Suprapubic skin (tissue), 4 donors: Measurements from ENCODE around the gene ZFHX3. TPM values are rescaled to one million over a fixed set of nuclear protein-coding genes. Genes with fewer than 3 reads are reported as not detected.

Experiments used
- DNase-seq, 2 donors: peaks; one replicate each; pipeline ENCODE4 v3.0.0-alpha.2; 2019; ENCODE audit warnings: low spot score in 2 of 2
- H3K27ac ChIP-seq: fragments of 200-600 bp; sonication (generic); one replicate; pipeline ENCODE4 v1.5.1; 2019
- H3K27me3 ChIP-seq: fragments of 200-600 bp; sonication (generic); one replicate; pipeline ENCODE4 v1.5.1; 2019
- H3K36me3 ChIP-seq: fragments of 200-600 bp; sonication (generic); one replicate; pipeline ENCODE4 v1.5.1; 2019
- H3K4me1 ChIP-seq: fragments of 200-600 bp; sonication (generic); one replicate; pipeline ENCODE4 v1.5.1; 2019
- H3K4me3 ChIP-seq: fragments of 200-600 bp; sonication (generic); one replicate; pipeline ENCODE4 v1.5.1; 2019; ENCODE audit warnings: mild to moderate bottlenecking
- H3K9me3 ChIP-seq: fragments of 200-600 bp; sonication (generic); one replicate; pipeline ENCODE4 v1.5.1; 2019
- EP300 ChIP-seq: sonication (generic); formaldehyde crosslinking; IDR thresholded peaks from one replicate; pipeline ENCODE4 v1.6.1; 2017; ENCODE audit warnings: antibody characterized with exemption
- POLR2A ChIP-seq, 2 donors: fragments of 450-650 bp; IDR thresholded peaks; one replicate each; pipeline ENCODE4 v1.6.1; 2017; ENCODE audit warnings: antibody characterized with exemption in 2 of 2, mild to moderate bottlenecking in 2 of 2, moderate library complexity in 2 of 2
- POLR2AphosphoS5 ChIP-seq, 3 donors: sonication (generic); formaldehyde crosslinking; IDR thresholded peaks; one replicate each; pipeline ENCODE4 v1.6.1; 2017; ENCODE audit warnings: antibody characterized with exemption in 3 of 3
- WGBS: methylation state at CpG from one replicate; pipeline ENCODE4 v1.1.5; 2018; 5-methylcytosine and 5-hydroxymethylcytosine counted together
- total RNA-seq, 4 donors: library from RNA; depleted of rRNA; stranded (reverse); fragments of >200 nt; gene quantifications; one replicate each; pipeline ENCODE4 v1.1.0, GENCODE V29; 2016
- TF ChIP-seq, protein P1 (sequence below), 2 donors: fragments of 200-600 bp in 1 of 2; fragments of 450-650 bp in 1 of 2; sonication (generic) in 1 of 2; IDR thresholded peaks; one replicate each; pipeline ENCODE4 v1.5.1; 2016 to 2019; ENCODE audit warnings: antibody characterized with exemption in 2 of 2, mild to moderate bottlenecking in 1 of 2, moderate library complexity in 1 of 2

The ZFHX3 gene
- total RNA-seq, 4 donors from 2014 or later: 10.4 to 16.1 (median 12.8) TPM

DNA sequence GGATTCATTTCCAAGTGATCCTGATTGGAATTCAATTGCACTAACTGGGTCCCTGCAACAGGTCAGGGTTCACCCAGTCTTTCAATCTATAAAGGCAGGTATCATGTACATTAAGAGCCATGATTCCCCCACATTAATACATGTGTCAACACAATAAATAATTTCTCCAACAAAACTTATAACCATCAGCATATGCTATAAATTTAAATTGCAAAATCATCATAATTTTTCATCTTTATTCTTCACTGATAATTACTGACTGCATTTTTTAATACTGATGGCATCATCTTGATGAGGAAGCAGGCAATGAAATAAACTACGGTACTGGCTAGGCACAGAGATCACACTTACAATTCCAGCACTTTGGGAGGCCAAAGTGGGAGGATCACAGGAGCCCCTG is 59.4 kb downstream of the ZFHX3 start:
- WGBS: 67% methylated on average over 1 of the region's 1 CpG
- H3K4me1 ChIP-seq: peaks cover 87% of the 10 kb centered on the region

DNA sequence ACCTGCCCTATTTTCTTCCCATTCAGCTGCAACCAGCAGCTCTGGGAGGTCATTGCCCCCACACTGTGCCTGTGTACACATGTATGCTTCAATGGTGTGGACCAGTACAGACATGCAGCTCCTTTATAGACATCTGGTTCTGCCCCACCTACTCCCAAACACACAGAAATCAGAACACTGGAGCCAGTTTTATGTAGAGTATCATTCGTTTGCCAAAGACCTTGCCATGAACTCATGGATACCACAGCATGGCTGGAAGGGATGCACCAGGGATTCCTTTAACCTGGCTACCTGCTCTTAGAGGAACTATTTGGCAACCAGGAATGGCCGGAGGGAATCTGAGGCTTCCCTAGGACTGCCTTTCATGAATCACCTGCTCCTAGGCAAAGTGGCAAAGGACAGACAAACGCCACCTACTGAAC is 60.4 kb downstream of the ZFHX3 start:
- no peak for DNase-seq
- Histone ChIP-seq H3K9me3 (no peaks in the 10 kb centered on the region), H3K36me3 (no peaks in the 10 kb centered on the region), H3K27me3 (no peaks in the 10 kb centered on the region), H3K4me1 (peaks cover 88% of the 10 kb centered on the region), H3K4me3 (no peak overlapping the region), H3K27ac (peak overlapping the region; percentile 83)
- WGBS: 45% methylated on average over 3 of the region's 3 CpGs
- TF ChIP-seq EP300 (no peak), POLR2AphosphoS5 (IDR thresholded peaks at IDR 0.05) (peak in 2 of 3 donors; percentile 6 to 22)
- TF ChIP-seq, protein P1, sequence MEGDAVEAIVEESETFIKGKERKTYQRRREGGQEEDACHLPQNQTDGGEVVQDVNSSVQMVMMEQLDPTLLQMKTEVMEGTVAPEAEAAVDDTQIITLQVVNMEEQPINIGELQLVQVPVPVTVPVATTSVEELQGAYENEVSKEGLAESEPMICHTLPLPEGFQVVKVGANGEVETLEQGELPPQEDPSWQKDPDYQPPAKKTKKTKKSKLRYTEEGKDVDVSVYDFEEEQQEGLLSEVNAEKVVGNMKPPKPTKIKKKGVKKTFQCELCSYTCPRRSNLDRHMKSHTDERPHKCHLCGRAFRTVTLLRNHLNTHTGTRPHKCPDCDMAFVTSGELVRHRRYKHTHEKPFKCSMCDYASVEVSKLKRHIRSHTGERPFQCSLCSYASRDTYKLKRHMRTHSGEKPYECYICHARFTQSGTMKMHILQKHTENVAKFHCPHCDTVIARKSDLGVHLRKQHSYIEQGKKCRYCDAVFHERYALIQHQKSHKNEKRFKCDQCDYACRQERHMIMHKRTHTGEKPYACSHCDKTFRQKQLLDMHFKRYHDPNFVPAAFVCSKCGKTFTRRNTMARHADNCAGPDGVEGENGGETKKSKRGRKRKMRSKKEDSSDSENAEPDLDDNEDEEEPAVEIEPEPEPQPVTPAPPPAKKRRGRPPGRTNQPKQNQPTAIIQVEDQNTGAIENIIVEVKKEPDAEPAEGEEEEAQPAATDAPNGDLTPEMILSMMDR (IDR thresholded peaks at IDR 0.05): no peak

More for the DNA sequence above, 59.4 kb downstream of the ZFHX3 start:
- TF ChIP-seq, protein P1 (IDR thresholded peaks at IDR 0.05): no peak
- TF ChIP-seq EP300 (no peak), POLR2AphosphoS5 (IDR thresholded peaks at IDR 0.05) (no peak), POLR2A (IDR thresholded peaks at IDR 0.05) (no peak)
- no peak for DNase-seq
- no peaks in the 10 kb centered on the region for H3K27me3 ChIP-seq
- no peaks in the 10 kb centered on the region for H3K9me3 ChIP-seq
- no peak overlapping the region for H3K4me3 ChIP-seq
- peak overlapping the region; percentile 90 for H3K27ac ChIP-seq
- H3K36me3 ChIP-seq: no peaks in the 10 kb centered on the region

DNA sequence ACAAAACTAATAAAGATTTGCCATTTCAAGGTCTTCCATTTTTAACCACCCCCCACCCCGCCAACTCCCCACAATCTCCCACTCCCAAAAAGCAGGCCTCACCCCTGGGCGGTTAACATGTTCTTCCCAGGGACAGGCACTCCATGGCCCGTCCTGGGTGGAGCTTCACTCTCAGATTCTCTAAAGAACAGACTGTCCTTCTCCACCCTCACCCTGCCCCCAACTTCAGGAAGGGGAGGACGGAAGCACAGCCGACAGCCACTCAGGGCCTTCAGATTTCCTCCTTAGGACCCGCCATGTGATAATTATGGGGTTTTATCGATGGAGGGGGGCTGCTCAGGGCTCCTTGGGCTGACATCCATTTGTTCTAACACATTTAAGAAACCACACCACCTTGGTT is 61.9 kb downstream of the ZFHX3 start:
- DNase-seq: peak; percentile 88 to 90
- peak in 1 of 3 donors; percentile 18 for TF ChIP-seq POLR2AphosphoS5 (IDR thresholded peaks at IDR 0.05)
- TF ChIP-seq, protein P1 (IDR thresholded peaks at IDR 0.05): no peak
- H3K27ac ChIP-seq: peak overlapping the region; percentile 83

DNA sequence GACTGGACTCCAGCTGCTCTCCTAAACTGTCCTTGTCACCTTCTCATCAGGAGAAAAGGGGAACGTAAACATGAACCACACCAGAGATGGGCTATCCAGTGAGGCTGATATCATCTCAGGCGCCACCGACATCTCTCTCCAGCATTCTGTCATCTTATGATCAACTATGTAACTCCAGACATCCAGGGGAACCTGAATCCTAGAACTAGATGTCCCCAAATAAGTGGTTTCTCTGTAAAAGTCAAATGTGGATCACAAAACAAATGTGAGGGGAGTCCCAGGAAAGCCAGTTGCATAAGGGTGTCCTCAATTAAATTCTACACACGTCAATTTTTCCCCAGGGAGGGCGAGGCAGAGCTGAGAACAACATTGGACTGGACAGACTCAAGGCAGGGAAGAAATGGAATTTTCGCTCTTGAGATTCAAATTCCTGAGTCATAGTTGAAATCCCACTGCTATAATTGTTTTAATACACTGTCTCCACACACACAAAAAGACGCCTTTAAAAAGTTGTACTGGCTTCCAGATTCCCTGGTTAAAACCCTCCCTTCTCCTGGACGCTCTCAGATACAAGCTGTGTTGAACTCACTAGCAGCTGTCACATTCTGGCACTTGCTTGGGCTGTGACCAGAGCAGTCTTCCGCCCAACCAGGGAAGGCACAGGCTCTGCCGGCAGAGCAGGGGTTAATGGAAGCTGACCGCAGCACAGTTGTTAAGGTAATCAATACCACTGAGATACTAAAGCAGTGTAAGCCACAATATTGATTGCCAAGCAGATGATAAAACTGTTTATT is 62.6 kb downstream of the ZFHX3 start:
- peak in 2 of 3 donors; percentile 59 to 78 for TF ChIP-seq POLR2AphosphoS5 (IDR thresholded peaks at IDR 0.05)
- peak; percentile 27 for TF ChIP-seq EP300
- TF ChIP-seq POLR2A (IDR thresholded peaks at IDR 0.05): no peak
- no peaks in the 10 kb centered on the region for H3K27me3 ChIP-seq
- H3K9me3 ChIP-seq: no peaks in the 10 kb centered on the region
- H3K4me3 ChIP-seq: no peak overlapping the region
- peaks cover 68% of the 10 kb centered on the region for H3K4me1 ChIP-seq
- H3K27ac ChIP-seq: peak overlapping the region; percentile 83
- no peaks in the 10 kb centered on the region for H3K36me3 ChIP-seq
- 75% methylated on average over 11 of the region's 11 CpGs for WGBS
- peak; percentile 77 to 83 for DNase-seq

More for the DNA sequence above, 61.9 kb downstream of the ZFHX3 start:
- no peaks in the 10 kb centered on the region for H3K36me3 ChIP-seq
- H3K9me3 ChIP-seq: no peaks in the 10 kb centered on the region
- 46% methylated on average over 7 of the region's 7 CpGs for WGBS
- H3K27me3 ChIP-seq: no peaks in the 10 kb centered on the region
- H3K4me1 ChIP-seq: peaks cover 74% of the 10 kb centered on the region
- no peak overlapping the region for H3K4me3 ChIP-seq

DNA sequence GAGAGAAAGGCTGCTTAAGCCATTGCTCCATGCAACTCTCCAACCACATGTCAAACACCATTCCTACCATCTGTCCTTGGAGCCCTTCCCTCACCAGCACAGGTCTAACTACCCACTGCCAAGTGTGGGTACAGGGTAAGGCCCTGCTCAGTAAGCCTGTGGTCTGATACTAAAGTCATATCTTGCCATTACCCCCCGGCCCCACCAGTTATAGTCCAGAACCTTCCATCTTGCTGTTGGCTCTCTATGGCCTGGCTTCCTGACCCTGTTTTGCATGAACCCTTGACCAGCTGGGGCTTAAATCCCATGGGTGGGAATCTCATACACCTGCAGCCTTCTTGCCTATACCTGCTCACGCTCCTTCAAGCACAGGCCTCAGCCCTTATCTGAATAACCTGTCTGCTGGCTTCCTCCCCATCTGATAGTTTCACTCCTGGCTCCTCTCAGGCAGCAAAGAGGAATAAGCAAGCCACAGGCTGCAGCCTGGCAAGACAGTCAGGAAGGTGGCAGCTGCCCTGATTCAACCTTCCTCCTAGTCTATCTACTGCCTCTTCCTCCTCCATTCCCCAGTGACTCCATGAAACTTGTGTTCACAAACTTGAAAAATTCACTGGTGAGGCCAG is 64.1 kb downstream of the ZFHX3 start:
- H3K9me3 ChIP-seq: no peaks in the 10 kb centered on the region
- H3K4me1 ChIP-seq: peaks cover 53% of the 10 kb centered on the region
- 73% methylated on average over 2 of the region's 2 CpGs for WGBS
- no peaks in the 10 kb centered on the region for H3K36me3 ChIP-seq
- DNase-seq: peak; percentile 35 to 58
- H3K27ac ChIP-seq: no peak overlapping the region
- no peaks in the 10 kb centered on the region for H3K27me3 ChIP-seq
- TF ChIP-seq POLR2AphosphoS5 (IDR thresholded peaks at IDR 0.05) (no peak), EP300 (no peak), POLR2A (IDR thresholded peaks at IDR 0.05) (no peak)
- TF ChIP-seq, protein P1 (IDR thresholded peaks at IDR 0.05): no peak
- H3K4me3 ChIP-seq: no peak overlapping the region
